K562 (cell line): Measurements from ENCODE around the gene NDUFAF2. TPM values are rescaled to one million over a fixed set of nuclear protein-coding genes. Genes with fewer than 3 reads are reported as not detected.
A peak's percentile ranks its signal among the peaks of the same experiment; 100 is the strongest.

Experiments
- HINFP ChIP-seq: fragments of 450-650 bp; conservative IDR thresholded peaks from 2 replicates; pipeline ENCODE4 v1.6.1; 2016; ENCODE audit warnings: missing genetic modification characterization, low read depth, mild to moderate bottlenecking, control low read depth, missing compliant biosample characterization
- HNRNPL ChIP-seq: fragments of 200-400 bp; formaldehyde crosslinking; IDR thresholded peaks from 2 replicates; pipeline ENCODE4 v1.6.1; 2017; ENCODE audit warnings: low read depth, mild to moderate bottlenecking, low read length
- HNRNPUL1 ChIP-seq: fragments of 200-400 bp; formaldehyde crosslinking; IDR thresholded peaks from 2 replicates; pipeline ENCODE4 v1.6.1; 2017; ENCODE audit warnings: low read length
- HOXB6 ChIP-seq: fragments of 250-450 bp; sonication (Bioruptor Pico); IDR thresholded peaks from 2 replicates; pipeline ENCODE4 v1.5.1; 2022; ENCODE audit warnings: mild to moderate bottlenecking, borderline replicate concordance
- NR1H2 ChIP-seq: sonication (generic); formaldehyde crosslinking; IDR thresholded peaks from 2 replicates; pipeline ENCODE4 v1.4.0; 2020; ENCODE audit warnings: mild to moderate bottlenecking, missing genetic modification reagents
- RFX7 ChIP-seq: fragments of 250-450 bp; sonication (Bioruptor Pico); IDR thresholded peaks from 2 replicates; pipeline ENCODE4 v1.5.1; 2021; ENCODE audit warnings: mild to moderate bottlenecking
- RNF2 ChIP-seq: sonication (generic); IDR thresholded peaks from 2 replicates; pipeline ENCODE4 v1.6.1; 2016
- SMC3 ChIP-seq: conservative IDR thresholded peaks from 2 replicates; pipeline ENCODE4 v1.6.1; 2011; ENCODE audit warnings: low read depth, low read length, improper control_type of control experiment; ENCODE audit not compliant: insufficient read depth
- SREBF2 ChIP-seq: sonication (generic); formaldehyde crosslinking; IDR thresholded peaks from 2 replicates; pipeline ENCODE4 v1.4.0; 2020; ENCODE audit warnings: mild to moderate bottlenecking, missing genetic modification reagents
- TGIF2 ChIP-seq: sonication (generic); formaldehyde crosslinking; IDR thresholded peaks from 2 replicates; pipeline ENCODE4 v1.8.1; 2022; ENCODE audit warnings: mild to moderate bottlenecking, missing genetic modification reagents, moderate library complexity
- XRCC3 ChIP-seq: fragments of 450-650 bp; IDR thresholded peaks from 2 replicates; pipeline ENCODE4 v1.6.1; 2017; ENCODE audit warnings: mild to moderate bottlenecking, moderate library complexity
- ZNF699 ChIP-seq: fragments of 250-450 bp; sonication (Bioruptor Pico); IDR thresholded peaks from 2 replicates; pipeline ENCODE4 v1.8.0; 2021; ENCODE audit warnings: mild to moderate bottlenecking, moderate library complexity; ENCODE audit not compliant: insufficient replicate concordance
- polyA plus RNA-seq, 8 experiments: library from polyadenylated mRNA; depleted of rRNA in 4 of 8; stranded (reverse) in 5 of 8; unstranded in 3 of 8; fragments of >200 nt; fragmentation: Nextera tagmentation in 2 of 8; fragmentation: Illumina TruSeq in 1 of 8; extraction: Ambion mirVana in 2 of 8; extraction: Trizol in 1 of 8; gene quantifications; 2 replicates each; pipeline versions ENCODE4 v1.2.1 to v1.2.3, GENCODE V29; 2011 to 2014; ENCODE audit warnings: inconsistent platforms in 1 of 8, missing spikeins in 1 of 8
- total RNA-seq, 7 experiments: library from RNA; depleted of rRNA in 6 of 7; stranded (reverse); fragments of >200 nt in 6 of 7; fragmentation: Illumina TruSeq in 2 of 7; extraction: Trizol in 2 of 7; gene quantifications; 2 replicates each; pipeline versions ENCODE4 v1.2.1 to v1.2.3, GENCODE V29; 2011 to 2021; ENCODE audit warnings: low replicate concordance in 1 of 7
- TF ChIP-seq, protein P1 (sequence below), 2 experiments: fragments of 450-650 bp; IDR thresholded peaks; 2 replicates each; pipeline ENCODE4 v1.6.1; 2018; ENCODE audit warnings: mild to moderate bottlenecking in 2 of 2, low read depth in 1 of 2; ENCODE audit not compliant: partially characterized antibody in 2 of 2
- TF ChIP-seq, protein P2 (sequence below): fragments of 450-650 bp; formaldehyde crosslinking; IDR thresholded peaks from 2 replicates; pipeline ENCODE4 v1.4.0; 2022; ENCODE audit warnings: missing genetic modification characterization
- TF ChIP-seq, protein P3 (sequence below), 2 experiments: fragments of 450-650 bp in 1 of 2; sonication (generic) in 1 of 2; formaldehyde crosslinking in 1 of 2; IDR thresholded peaks in 1 of 2; conservative IDR thresholded peaks in 1 of 2; 2 replicates each; pipeline versions ENCODE4 v1.6.1 to v1.8.1; 2016 to 2023; ENCODE audit warnings: mild to moderate bottlenecking in 2 of 2, moderate library complexity in 2 of 2, inconsistent platforms in 1 of 2, missing genetic modification reagents in 1 of 2
- TF ChIP-seq, protein P4 (sequence below): fragments of 250-450 bp; sonication (Bioruptor Pico); IDR thresholded peaks from 2 replicates; pipeline ENCODE4 v1.4.0; 2020

The NDUFAF2 gene
- total and polyA plus RNA-seq, 9 of the 15 experiments (the other 6 are each of a cell fraction or from before 2014, with no cell fraction given), result 56.0 to 155 (median 95.9) TPM

GRCh38 chr5:60944904-60945812 lies at the start of gene NDUFAF2, which contains the start of gene ERCC8 (continued):
- TF ChIP-seq HINFP (tag) (no peak), HNRNPL (no peak), RFX7 (CRISPR knock-in tag) (no peak), SMC3 (no peak), ZNF699 (CRISPR knock-in tag) (no peak), HOXB6 (no peak), NR1H2 (CRISPR knock-in tag) (0 out of 2 replicates have a peak, but pooled peaks have one; percentile 22), TGIF2 (CRISPR knock-in tag) (no peak), RNF2 (no peak; the same call in 1 of the 2 replicates), XRCC3 (no peak), SREBF2 (CRISPR knock-in tag) (no peak), HNRNPUL1 (no peak)
- TF ChIP-seq, protein P1, sequence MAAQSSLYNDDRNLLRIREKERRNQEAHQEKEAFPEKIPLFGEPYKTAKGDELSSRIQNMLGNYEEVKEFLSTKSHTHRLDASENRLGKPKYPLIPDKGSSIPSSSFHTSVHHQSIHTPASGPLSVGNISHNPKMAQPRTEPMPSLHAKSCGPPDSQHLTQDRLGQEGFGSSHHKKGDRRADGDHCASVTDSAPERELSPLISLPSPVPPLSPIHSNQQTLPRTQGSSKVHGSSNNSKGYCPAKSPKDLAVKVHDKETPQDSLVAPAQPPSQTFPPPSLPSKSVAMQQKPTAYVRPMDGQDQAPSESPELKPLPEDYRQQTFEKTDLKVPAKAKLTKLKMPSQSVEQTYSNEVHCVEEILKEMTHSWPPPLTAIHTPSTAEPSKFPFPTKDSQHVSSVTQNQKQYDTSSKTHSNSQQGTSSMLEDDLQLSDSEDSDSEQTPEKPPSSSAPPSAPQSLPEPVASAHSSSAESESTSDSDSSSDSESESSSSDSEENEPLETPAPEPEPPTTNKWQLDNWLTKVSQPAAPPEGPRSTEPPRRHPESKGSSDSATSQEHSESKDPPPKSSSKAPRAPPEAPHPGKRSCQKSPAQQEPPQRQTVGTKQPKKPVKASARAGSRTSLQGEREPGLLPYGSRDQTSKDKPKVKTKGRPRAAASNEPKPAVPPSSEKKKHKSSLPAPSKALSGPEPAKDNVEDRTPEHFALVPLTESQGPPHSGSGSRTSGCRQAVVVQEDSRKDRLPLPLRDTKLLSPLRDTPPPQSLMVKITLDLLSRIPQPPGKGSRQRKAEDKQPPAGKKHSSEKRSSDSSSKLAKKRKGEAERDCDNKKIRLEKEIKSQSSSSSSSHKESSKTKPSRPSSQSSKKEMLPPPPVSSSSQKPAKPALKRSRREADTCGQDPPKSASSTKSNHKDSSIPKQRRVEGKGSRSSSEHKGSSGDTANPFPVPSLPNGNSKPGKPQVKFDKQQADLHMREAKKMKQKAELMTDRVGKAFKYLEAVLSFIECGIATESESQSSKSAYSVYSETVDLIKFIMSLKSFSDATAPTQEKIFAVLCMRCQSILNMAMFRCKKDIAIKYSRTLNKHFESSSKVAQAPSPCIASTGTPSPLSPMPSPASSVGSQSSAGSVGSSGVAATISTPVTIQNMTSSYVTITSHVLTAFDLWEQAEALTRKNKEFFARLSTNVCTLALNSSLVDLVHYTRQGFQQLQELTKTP (IDR thresholded peaks at IDR 0.05; ENCODE audit: low read depth in 1 of 2, partially characterized antibody in 2 of 2), result no peak
- TF ChIP-seq, protein P2, sequence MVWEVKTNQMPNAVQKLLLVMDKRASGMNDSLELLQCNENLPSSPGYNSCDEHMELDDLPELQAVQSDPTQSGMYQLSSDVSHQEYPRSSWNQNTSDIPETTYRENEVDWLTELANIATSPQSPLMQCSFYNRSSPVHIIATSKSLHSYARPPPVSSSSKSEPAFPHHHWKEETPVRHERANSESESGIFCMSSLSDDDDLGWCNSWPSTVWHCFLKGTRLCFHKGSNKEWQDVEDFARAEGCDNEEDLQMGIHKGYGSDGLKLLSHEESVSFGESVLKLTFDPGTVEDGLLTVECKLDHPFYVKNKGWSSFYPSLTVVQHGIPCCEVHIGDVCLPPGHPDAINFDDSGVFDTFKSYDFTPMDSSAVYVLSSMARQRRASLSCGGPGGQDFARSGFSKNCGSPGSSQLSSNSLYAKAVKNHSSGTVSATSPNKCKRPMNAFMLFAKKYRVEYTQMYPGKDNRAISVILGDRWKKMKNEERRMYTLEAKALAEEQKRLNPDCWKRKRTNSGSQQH, result no peak
- TF ChIP-seq, protein P3, sequence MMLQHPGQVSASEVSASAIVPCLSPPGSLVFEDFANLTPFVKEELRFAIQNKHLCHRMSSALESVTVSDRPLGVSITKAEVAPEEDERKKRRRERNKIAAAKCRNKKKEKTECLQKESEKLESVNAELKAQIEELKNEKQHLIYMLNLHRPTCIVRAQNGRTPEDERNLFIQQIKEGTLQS (IDR thresholded peaks at IDR 0.05), result peak; percentile 27; the same call in 1 of the 2 replicates
- TF ChIP-seq, protein P3 (CRISPR knock-in tag; conservative IDR thresholded peaks at IDR 0.05), result no peak
- TF ChIP-seq, protein P4, sequence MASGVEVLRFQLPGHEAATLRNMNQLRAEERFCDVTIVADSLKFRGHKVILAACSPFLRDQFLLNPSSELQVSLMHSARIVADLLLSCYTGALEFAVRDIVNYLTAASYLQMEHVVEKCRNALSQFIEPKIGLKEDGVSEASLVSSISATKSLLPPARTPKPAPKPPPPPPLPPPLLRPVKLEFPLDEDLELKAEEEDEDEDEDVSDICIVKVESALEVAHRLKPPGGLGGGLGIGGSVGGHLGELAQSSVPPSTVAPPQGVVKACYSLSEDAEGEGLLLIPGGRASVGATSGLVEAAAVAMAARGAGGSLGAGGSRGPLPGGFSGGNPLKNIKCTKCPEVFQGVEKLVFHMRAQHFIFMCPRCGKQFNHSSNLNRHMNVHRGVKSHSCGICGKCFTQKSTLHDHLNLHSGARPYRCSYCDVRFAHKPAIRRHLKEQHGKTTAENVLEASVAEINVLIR (CRISPR knock-in tag), result no peak
